Activated T-helper 17 cell treated with anti-CD3 and anti-CD28 coated beads, Interleukin-2, amount 50 U/mL, for 72 hours (primary cell): ENCODE results near the gene ST7. TPM values are rescaled to one million over a fixed set of nuclear protein-coding genes. Genes with fewer than 3 reads are reported as not detected.

Experiments
- ATAC-seq: fragments of 150-1000 bp; cut with Tn5 transposase; replicated peaks from 2 replicates; pipeline ENCODE4 v1.10.0; 2021; ENCODE audit warnings: mild to moderate bottlenecking, moderate library complexity
- H3K27ac Mint-ChIP-seq: one replicate; pipeline ENCODE4 v1.8.0; 2022; ENCODE audit warnings: mixed read lengths
- H3K27me3 Mint-ChIP-seq: one replicate; pipeline ENCODE4 v1.8.0; 2022; ENCODE audit warnings: mixed read lengths
- H3K36me3 Mint-ChIP-seq: one replicate; pipeline ENCODE4 v1.8.0; 2022; ENCODE audit warnings: low read depth, mild to moderate bottlenecking, mixed read lengths
- H3K4me1 Mint-ChIP-seq: one replicate; pipeline ENCODE4 v1.8.0; 2022; ENCODE audit warnings: mixed read lengths
- H3K4me3 Mint-ChIP-seq: one replicate; pipeline ENCODE4 v1.8.0; 2022; ENCODE audit warnings: mild to moderate bottlenecking, mixed read lengths
- H3K9me3 Mint-ChIP-seq: one replicate; pipeline ENCODE4 v1.8.0; 2022; ENCODE audit warnings: mixed read lengths
- total RNA-seq, 2 donors: library from RNA; stranded (reverse); gene quantifications; one replicate each; pipeline ENCODE4 v1.2.3, GENCODE V29; 2022

Gene ST7
- total RNA-seq, 2 donors from 2014 or later, result 12.5 to 14.4 TPM

- Mint-ChIP-seq H3K27ac (no peak overlapping the region), H3K4me1 (no peaks in the 10 kb centered on the region), H3K36me3 (no peaks in the 10 kb centered on the region)
These were observed 205.8 kb downstream of the ST7 start for GRCh38 chr7:117158941-117159697.

GRCh38 chr7:117163101-117163500, 209.8 kb downstream of the ST7 start:
- H3K27ac Mint-ChIP-seq, result no peak overlapping the region
- no peak overlapping the region for H3K4me3 Mint-ChIP-seq
- H3K36me3 Mint-ChIP-seq, result no peaks in the 10 kb centered on the region
- H3K27me3 Mint-ChIP-seq, result no peaks in the 10 kb centered on the region
- no peaks in the 10 kb centered on the region for H3K9me3 Mint-ChIP-seq
- no peak for ATAC-seq
- no peaks in the 10 kb centered on the region for H3K4me1 Mint-ChIP-seq

More at GRCh38 chr7:117158941-117159697, 205.8 kb downstream of the ST7 start:
- no peak overlapping the region for H3K4me3 Mint-ChIP-seq
- no peak for ATAC-seq
- H3K27me3 Mint-ChIP-seq, result no peaks in the 10 kb centered on the region
- no peaks in the 10 kb centered on the region for H3K9me3 Mint-ChIP-seq

DNA sequence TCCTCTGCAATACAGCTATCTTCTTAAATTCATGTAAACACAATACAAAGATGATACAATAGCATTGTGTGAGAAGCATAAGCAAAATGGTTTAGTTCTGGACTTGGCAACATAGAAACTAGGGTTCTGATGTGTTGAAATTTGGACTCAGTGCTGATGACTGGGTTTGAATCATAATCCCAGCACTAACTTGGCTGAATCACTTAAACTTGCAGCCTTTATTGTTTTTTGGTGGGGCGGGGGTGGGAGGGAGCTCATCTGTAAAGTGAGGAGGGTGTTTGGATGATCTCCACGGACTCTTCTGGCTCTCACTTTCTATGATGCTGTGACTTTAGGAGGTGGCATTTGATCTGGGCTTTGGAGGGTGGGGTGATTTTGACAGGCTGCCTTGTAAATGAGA, 211.3 kb downstream of the ST7 start:
- no peaks in the 10 kb centered on the region for H3K36me3 Mint-ChIP-seq
- no peaks in the 10 kb centered on the region for H3K9me3 Mint-ChIP-seq
- no peak overlapping the region for H3K27ac Mint-ChIP-seq
- ATAC-seq, result no peak
- H3K4me3 Mint-ChIP-seq, result no peak overlapping the region
- H3K4me1 Mint-ChIP-seq, result no peaks in the 10 kb centered on the region
- no peaks in the 10 kb centered on the region for H3K27me3 Mint-ChIP-seq

- Mint-ChIP-seq H3K36me3 (no peaks in the 10 kb centered on the region), H3K4me3 (no peak overlapping the region), H3K27ac (no peak overlapping the region), H3K4me1 (no peaks in the 10 kb centered on the region), H3K27me3 (no peaks in the 10 kb centered on the region), H3K9me3 (no peaks in the 10 kb centered on the region)
- ATAC-seq, result no peak
These were observed 212.4 kb downstream of the ST7 start for GRCh38 chr7:117165656-117166055.

DNA sequence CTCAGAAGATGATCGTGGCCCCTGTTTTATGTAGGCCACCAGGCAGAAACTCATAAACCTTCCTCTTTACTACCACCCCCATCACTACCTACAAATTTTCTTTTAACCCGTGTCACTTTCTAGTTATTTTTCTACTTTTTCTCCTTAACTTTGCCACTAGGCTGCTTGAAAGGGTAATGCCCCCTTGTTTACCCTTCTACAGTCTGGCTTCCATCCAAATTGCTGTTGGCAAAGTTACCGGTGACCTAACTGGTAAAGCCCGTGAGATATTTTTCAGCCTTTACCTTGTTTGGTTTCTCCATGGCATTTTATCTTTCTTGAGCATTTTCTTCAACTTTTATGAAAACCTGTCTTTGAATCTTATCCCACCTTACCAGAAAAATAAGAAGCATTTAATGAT, 216.6 kb downstream of the ST7 start:
- peaks cover 14% of the 10 kb centered on the region for H3K36me3 Mint-ChIP-seq
- H3K27me3 Mint-ChIP-seq, result no peaks in the 10 kb centered on the region
- no peaks in the 10 kb centered on the region for H3K4me1 Mint-ChIP-seq

DNA sequence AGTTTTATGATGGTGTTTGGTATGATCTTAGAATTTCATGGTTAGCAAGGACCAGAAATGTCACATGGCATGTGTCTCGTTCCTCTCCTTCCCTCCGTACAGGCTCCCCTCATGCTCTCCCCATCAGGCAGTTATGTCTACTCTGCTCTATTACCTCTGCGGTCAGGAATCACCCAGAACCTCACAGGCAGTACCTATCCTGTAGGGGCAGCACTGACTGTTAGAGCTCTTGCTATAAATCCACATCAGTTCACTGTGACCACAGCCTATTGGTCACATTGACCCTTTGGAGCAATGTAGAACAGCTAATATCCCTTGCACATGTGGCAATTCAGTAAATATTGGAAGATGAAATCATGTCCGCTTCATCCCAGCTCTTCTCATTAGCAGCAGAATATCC, 217.8 kb downstream of the ST7 start:
- Mint-ChIP-seq H3K4me1 (no peaks in the 10 kb centered on the region), H3K36me3 (peaks cover 14% of the 10 kb centered on the region), H3K27ac (no peak overlapping the region), H3K27me3 (no peaks in the 10 kb centered on the region), H3K4me3 (no peak overlapping the region), H3K9me3 (no peaks in the 10 kb centered on the region)
- ATAC-seq, result no peak

More for the DNA sequence above, 216.6 kb downstream of the ST7 start:
- H3K4me3 Mint-ChIP-seq, result no peak overlapping the region
- no peaks in the 10 kb centered on the region for H3K9me3 Mint-ChIP-seq
- ATAC-seq, result no peak
- no peak overlapping the region for H3K27ac Mint-ChIP-seq

GRCh38 chr7:117172283-117172682, 219.0 kb downstream of the ST7 start:
- no peak overlapping the region for H3K27ac Mint-ChIP-seq
- no peak for ATAC-seq
- peaks cover 14% of the 10 kb centered on the region for H3K36me3 Mint-ChIP-seq
- H3K27me3 Mint-ChIP-seq, result no peaks in the 10 kb centered on the region
- no peak overlapping the region for H3K4me3 Mint-ChIP-seq
- no peaks in the 10 kb centered on the region for H3K4me1 Mint-ChIP-seq
- H3K9me3 Mint-ChIP-seq, result no peaks in the 10 kb centered on the region

GRCh38 chr7:117173035-117173770, 219.9 kb downstream of the ST7 start:
- Mint-ChIP-seq H3K27ac (no peak overlapping the region), H3K27me3 (no peaks in the 10 kb centered on the region), H3K36me3 (peaks cover 14% of the 10 kb centered on the region), H3K9me3 (no peaks in the 10 kb centered on the region), H3K4me1 (no peaks in the 10 kb centered on the region), H3K4me3 (no peak overlapping the region)
- no peak for ATAC-seq

DNA sequence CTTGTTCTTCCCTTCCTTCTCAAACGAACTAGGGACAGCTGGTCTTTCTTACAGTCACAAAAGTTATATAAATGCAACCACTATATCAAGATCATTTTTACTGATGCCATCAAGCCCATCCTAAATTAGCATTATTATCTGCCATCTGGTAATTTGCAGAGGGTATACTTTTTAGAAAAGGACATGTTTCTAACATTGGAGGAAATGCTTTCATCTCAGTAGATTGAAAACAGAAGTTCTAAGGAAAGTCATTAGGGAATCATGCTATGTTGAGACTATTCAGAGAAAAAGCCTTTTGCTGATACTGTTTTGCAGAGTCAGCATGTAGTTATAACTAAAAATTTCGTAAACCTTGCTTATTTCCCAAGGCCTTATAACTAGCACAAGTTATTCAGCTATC, 222.9 kb downstream of the ST7 start:
- no peak overlapping the region for H3K27ac Mint-ChIP-seq
- H3K4me1 Mint-ChIP-seq, result no peaks in the 10 kb centered on the region
- no peak for ATAC-seq
- no peaks in the 10 kb centered on the region for H3K27me3 Mint-ChIP-seq
- peaks cover 12% of the 10 kb centered on the region for H3K36me3 Mint-ChIP-seq
- no peaks in the 10 kb centered on the region for H3K9me3 Mint-ChIP-seq
- H3K4me3 Mint-ChIP-seq, result no peak overlapping the region

- Mint-ChIP-seq H3K9me3 (no peaks in the 10 kb centered on the region), H3K27me3 (no peaks in the 10 kb centered on the region), H3K36me3 (no peaks in the 10 kb centered on the region), H3K4me1 (no peaks in the 10 kb centered on the region), H3K4me3 (no peak overlapping the region), H3K27ac (no peak overlapping the region)
- no peak for ATAC-seq
These were observed 225.3 kb downstream of the ST7 start for GRCh38 chr7:117178600-117178999.

DNA sequence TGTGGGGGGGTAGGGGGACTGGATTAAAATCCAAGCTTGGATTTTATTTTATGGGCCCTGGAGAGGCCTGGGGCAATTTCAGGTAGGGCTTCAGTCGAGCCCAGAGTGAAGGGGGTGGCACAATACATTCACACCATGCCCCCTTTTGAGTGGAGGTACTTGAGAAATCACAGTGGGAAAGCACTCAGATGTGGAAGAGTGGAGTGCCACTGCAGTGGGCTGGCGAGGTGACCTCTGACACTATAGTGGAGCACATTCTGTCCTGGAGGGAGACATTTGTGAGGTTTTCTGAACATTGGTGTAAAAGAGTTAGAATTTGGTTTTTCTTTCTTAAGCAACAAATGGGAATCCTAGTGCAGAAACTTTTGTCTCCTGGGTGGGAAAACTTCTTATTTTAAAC, 226.4 kb downstream of the ST7 start:
- ATAC-seq, result no peak
- H3K27me3 Mint-ChIP-seq, result no peaks in the 10 kb centered on the region
- H3K4me1 Mint-ChIP-seq, result no peaks in the 10 kb centered on the region
- no peaks in the 10 kb centered on the region for H3K36me3 Mint-ChIP-seq
- no peak overlapping the region for H3K27ac Mint-ChIP-seq
- H3K9me3 Mint-ChIP-seq, result no peaks in the 10 kb centered on the region
- H3K4me3 Mint-ChIP-seq, result no peak overlapping the region

GRCh38 chr7:117183729-117184128, 230.4 kb downstream of the ST7 start:
- Mint-ChIP-seq H3K4me1 (no peaks in the 10 kb centered on the region), H3K36me3 (no peaks in the 10 kb centered on the region), H3K4me3 (no peak overlapping the region), H3K9me3 (no peaks in the 10 kb centered on the region), H3K27ac (no peak overlapping the region), H3K27me3 (no peaks in the 10 kb centered on the region)
- ATAC-seq, result no peak

DNA sequence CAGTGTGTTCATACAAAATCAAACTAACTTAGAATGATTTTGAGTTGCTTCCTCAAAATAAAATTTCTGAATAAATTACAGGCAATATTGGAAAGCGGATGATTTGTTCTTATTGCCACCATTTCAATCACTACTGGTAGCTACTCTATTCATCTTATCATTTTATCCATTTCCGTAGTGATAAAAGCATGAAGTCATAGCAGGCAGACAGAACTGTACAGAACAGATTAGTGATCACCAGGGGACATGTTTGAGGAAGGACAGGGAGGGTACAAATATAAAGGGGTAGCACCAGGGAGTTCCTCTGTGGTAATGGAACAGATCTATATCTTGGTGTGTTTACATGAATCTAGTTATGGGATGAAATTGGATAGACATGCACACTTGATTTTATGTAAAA, 231.1 kb downstream of the ST7 start:
- Mint-ChIP-seq H3K27ac (no peak overlapping the region), H3K4me1 (no peaks in the 10 kb centered on the region), H3K4me3 (no peak overlapping the region), H3K27me3 (no peaks in the 10 kb centered on the region), H3K9me3 (no peaks in the 10 kb centered on the region), H3K36me3 (no peaks in the 10 kb centered on the region)
- ATAC-seq, result no peak

DNA sequence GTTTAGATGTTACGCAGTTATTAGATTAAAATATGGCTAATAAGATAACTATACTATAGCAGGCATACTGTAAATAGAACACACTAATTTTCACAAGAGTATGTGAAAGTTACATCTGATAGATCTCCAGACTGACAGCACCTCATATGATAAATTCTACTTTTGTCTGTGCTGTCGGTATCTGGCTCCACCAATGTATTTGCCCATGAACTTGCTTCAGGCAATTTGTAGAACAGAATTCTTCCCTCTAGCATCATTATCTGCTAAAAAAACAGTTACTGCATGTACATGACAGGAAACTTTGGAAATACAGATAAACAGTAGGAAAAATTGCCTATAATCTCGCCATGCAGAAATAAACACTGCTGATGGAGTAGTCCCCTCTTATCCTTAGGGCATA, 231.8 kb downstream of the ST7 start:
- no peak for ATAC-seq
- Mint-ChIP-seq H3K4me1 (no peaks in the 10 kb centered on the region), H3K9me3 (no peaks in the 10 kb centered on the region), H3K4me3 (no peak overlapping the region), H3K27ac (no peak overlapping the region), H3K36me3 (peaks cover 6% of the 10 kb centered on the region), H3K27me3 (no peaks in the 10 kb centered on the region)

GRCh38 chr7:117186218-117187010, 233.1 kb downstream of the ST7 start:
- H3K9me3 Mint-ChIP-seq, result no peaks in the 10 kb centered on the region
- no peak for ATAC-seq
- no peaks in the 10 kb centered on the region for H3K4me1 Mint-ChIP-seq
- H3K27me3 Mint-ChIP-seq, result no peaks in the 10 kb centered on the region
- peaks cover 6% of the 10 kb centered on the region for H3K36me3 Mint-ChIP-seq
- no peak overlapping the region for H3K27ac Mint-ChIP-seq
- H3K4me3 Mint-ChIP-seq, result no peak overlapping the region
